HG03039 (cell line): ENCODE results near the gene NDUFAF5.

Experiments
- ATAC-seq: cut with Tn5 transposase; IDR thresholded peaks from one replicate; pipeline ENCODE4 v1.9.1; 2021; ENCODE audit warnings: mild to moderate bottlenecking, moderate library complexity; ENCODE audit not compliant: unreplicated experiment

Gene NDUFAF5

GRCh38 chr20:13775867-13776266 is 9.0 kb upstream of the NDUFAF5 start:
- no peak for ATAC-seq

- ATAC-seq: no peak
These were observed 7.6 kb upstream of the NDUFAF5 start for GRCh38 chr20:13777171-13777601.

- ATAC-seq: peak; percentile 61
These were observed 6.0 kb upstream of the NDUFAF5 start for GRCh38 chr20:13778827-13779226.

- ATAC-seq: no peak
These were observed 1.3 kb upstream of the NDUFAF5 start for GRCh38 chr20:13783528-13783927.

GRCh38 chr20:13784271-13784892 is 446 bp upstream of the NDUFAF5 start:
- ATAC-seq: peak; percentile 1

GRCh38 chr20:13786143-13786828 is 1.5 kb downstream of the NDUFAF5 start:
- no peak for ATAC-seq

GRCh38 chr20:13788167-13788834 is 3.5 kb downstream of the NDUFAF5 start:
- peak; percentile 38 for ATAC-seq

GRCh38 chr20:13790708-13791107 is 5.9 kb downstream of the NDUFAF5 start:
- no peak for ATAC-seq

GRCh38 chr20:13791540-13792459 is 7.0 kb downstream of the NDUFAF5 start:
- no peak for ATAC-seq

GRCh38 chr20:13793001-13793400 is 8.2 kb downstream of the NDUFAF5 start:
- ATAC-seq: no peak

GRCh38 chr20:13794667-13795066 is 9.8 kb downstream of the NDUFAF5 start:
- ATAC-seq: no peak

- ATAC-seq: no peak
These were observed 14.2 kb downstream of the NDUFAF5 start for GRCh38 chr20:13799040-13799439.

GRCh38 chr20:13799974-13800373 is 15.1 kb downstream of the NDUFAF5 start:
- ATAC-seq: no peak

- no peak for ATAC-seq
These were observed 15.9 kb downstream of the NDUFAF5 start for GRCh38 chr20:13800728-13801134.

GRCh38 chr20:13809373-13809772 is 24.5 kb downstream of the NDUFAF5 start:
- no peak for ATAC-seq

- ATAC-seq: no peak
These were observed 25.0 kb downstream of the NDUFAF5 start for GRCh38 chr20:13809855-13810254.

GRCh38 chr20:13810446-13810845 is 25.6 kb downstream of the NDUFAF5 start:
- ATAC-seq: no peak

- no peak for ATAC-seq
These were observed 29.1 kb downstream of the NDUFAF5 start for GRCh38 chr20:13813910-13814309.

GRCh38 chr20:13814672-13815071 is 29.8 kb downstream of the NDUFAF5 start:
- ATAC-seq: no peak

- ATAC-seq: no peak
These were observed 31.9 kb downstream of the NDUFAF5 start for GRCh38 chr20:13816757-13817156.

GRCh38 chr20:13817342-13817741 is 32.5 kb downstream of the NDUFAF5 start:
- ATAC-seq: no peak
